ENCODE measurements around the gene USF1. TPM values are rescaled to one million over a fixed set of nuclear protein-coding genes. Genes with fewer than 3 reads are reported as not detected.
"Not testable (repeated sequence)": the region's sequence is repeated elsewhere in the genome, so short reads cannot be mapped to it uniquely, and the experiment has no call there.

Gene USF1
- polyA plus RNA-seq, 6 donors from 2014 or later, result 4.4 to 23.9 (median 9.7) TPM

DNA sequence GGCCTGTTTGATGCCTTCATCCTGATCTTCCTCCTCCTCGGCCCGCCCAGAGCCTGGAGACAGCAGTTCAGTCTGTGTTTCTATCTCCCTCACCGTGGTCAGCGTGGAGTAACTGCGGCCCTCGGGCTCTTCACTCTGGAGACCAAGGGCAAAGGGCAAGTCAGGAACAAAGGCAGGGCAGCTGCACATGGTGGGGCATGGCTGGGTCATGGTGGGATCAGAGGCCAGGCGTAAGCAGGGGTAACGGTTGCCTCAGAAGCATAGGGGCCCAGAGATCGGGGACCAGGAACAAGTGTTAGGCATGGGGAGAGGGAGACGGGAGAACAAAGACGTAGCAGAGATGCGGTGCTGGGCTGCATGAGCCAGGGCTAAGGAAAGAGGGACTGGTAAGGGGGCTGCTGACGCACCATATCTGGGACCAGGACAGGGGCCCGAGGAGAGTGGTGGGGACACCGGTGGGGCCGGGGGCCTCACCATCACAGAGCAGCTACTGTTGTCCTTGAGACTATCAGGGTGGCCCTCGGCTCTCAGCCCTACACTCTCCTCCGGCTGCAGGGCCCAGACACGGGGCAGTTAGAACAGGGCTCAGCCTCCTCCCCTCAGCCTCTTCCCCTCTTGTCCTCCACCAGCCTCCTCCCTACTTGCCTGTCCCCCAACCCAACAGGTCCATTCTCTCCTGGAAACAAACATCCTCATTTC is 27.1 kb upstream of the USF1 start:
- no peaks in the 10 kb centered on the region for H3K27me3 Mint-ChIP-seq
- ATAC-seq (ENCODE audit: low read depth in 2 of 2) (no peak), DNase-seq (no peak)
- H3K4me3 Mint-ChIP-seq, result peak overlapping the region in 1 of 8 donors; percentile 61
- peaks cover 30 to 38% (median 30%) of the 10 kb centered on the region in 3 donors for H3K4me1 Mint-ChIP-seq
- no peaks in the 10 kb centered on the region for H3K9me3 Mint-ChIP-seq
- peak overlapping the region in 2 of 6 donors; percentile 67 to 88 for H3K27ac Mint-ChIP-seq
- H3K36me3 Mint-ChIP-seq, result no peaks in the 10 kb centered on the region

DNA sequence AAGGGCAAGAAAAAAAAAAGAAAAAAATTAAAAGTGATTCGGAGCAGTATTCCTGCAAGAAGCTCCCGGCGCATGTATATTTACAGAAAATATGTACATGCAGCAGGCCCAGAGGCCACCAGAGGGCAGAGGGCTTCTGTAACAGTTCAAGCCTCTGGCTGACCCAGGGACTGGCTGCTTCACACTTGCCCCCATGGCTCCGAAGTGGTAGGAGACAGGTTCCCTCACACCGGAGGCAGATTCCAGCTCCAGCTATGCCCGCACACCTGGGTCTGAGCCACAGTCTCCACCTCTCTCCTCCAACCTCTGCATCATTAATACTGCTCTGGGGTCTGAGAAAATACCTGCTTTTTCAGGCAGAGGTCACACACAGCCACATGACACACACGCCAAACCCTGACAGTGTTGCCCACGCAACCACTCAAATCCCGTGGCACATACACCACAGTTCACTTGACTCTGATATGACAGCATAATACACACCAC is 26.2 kb upstream of the USF1 start:
- ATAC-seq (ENCODE audit: low read depth in 2 of 2) (no peak), DNase-seq (peak; percentile 53)
- Mint-ChIP-seq H3K4me1 (peaks cover 40 to 48% (median 40%) of the 10 kb centered on the region in 3 donors), H3K27ac (peak overlapping the region; percentile 4 to 93 (median 55)), H3K36me3 (peaks cover 0 to 9% of the 10 kb centered on the region in 2 donors), H3K9me3 (no peaks in the 10 kb centered on the region), H3K4me3 (peak overlapping the region in 1 of 8 donors; percentile 58), H3K27me3 (no peaks in the 10 kb centered on the region)

DNA sequence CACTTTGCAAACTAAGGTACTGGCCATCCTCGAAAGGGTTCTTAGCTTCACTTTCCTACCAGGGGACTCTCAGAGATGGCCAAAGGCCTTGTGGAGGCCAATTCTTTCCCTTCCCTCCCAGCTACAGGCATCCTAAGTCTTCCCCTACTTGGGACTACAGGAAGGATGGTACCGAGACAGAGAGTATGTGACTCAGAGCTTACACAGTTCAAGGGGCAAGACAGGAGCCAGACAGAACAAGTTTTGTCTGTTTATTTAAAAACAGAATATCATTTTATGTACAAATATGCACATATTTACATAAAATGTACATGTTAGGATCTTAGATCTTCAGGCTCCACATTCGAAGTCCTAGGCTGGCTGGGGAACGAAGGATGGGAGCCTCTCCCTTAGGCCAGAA is 25.0 kb upstream of the USF1 start:
- DNase-seq (no peak), ATAC-seq (ENCODE audit: low read depth in 2 of 2) (no peak)
- Mint-ChIP-seq H3K36me3 (peaks cover 0 to 13% of the 10 kb centered on the region in 2 donors), H3K9me3 (no peaks in the 10 kb centered on the region), H3K4me1 (peaks cover 48 to 54% (median 50%) of the 10 kb centered on the region in 3 donors), H3K27ac (peak overlapping the region; percentile 86 to 99 (median 98)), H3K27me3 (no peaks in the 10 kb centered on the region), H3K4me3 (peak overlapping the region in 3 of 8 donors; percentile 56 to 99 (median 58))

GRCh38 chr1:161069731-161070270 is 24.0 kb upstream of the USF1 start, which contains the start of gene ARHGAP30:
ARHGAP30 (minus strand) TSS chr1:161069891; CDS start chr1:161069624, 267 bp downstream.
- Mint-ChIP-seq H3K27me3 (no peaks in the 10 kb centered on the region), H3K4me3 (peak within 1 kb of the TSS; percentile 90 to 100 (median 99)), H3K9me3 (no peaks in the 10 kb centered on the region), H3K36me3 (peaks cover 0 to 13% of the 10 kb centered on the region in 2 donors), H3K27ac (peak within 1 kb of the TSS; percentile 93 to 99 (median 98)), H3K4me1 (peaks cover 48 to 57% (median 56%) of the 10 kb centered on the region in 3 donors)
- ATAC-seq (ENCODE audit: low read depth in 2 of 2) (peak; percentile 78 to 82), DNase-seq (peak; percentile 91)

DNA sequence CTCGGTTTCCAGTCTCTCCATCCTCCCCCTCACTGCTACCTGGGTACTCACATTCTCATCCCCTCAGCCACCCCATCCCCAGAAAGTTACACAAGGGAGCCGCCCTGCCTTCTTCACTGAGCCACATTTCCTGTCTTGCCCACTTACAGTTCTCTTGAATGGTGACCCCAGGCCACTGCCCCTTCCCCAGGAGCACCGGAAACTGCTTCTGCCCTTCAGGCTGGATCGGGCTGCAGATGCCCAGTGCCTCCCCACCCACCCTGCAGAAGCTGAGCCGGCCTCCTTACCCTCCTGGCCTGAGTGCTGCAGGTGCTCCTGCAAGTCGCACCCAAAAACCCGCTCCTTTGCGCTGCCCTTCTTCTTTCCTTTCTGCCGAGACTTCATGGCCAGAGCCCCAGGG is 23.5 kb upstream of the USF1 start:
- ATAC-seq (ENCODE audit: low read depth in 2 of 2), result no peak
- Mint-ChIP-seq H3K9me3 (no peaks in the 10 kb centered on the region), H3K4me3 (peak overlapping the region; percentile 90 to 100 (median 99)), H3K27ac (peak overlapping the region; percentile 93 to 99 (median 98)), H3K4me1 (peaks cover 54 to 63% (median 62%) of the 10 kb centered on the region in 3 donors), H3K27me3 (no peaks in the 10 kb centered on the region), H3K36me3 (peaks cover 0 to 14% of the 10 kb centered on the region in 2 donors)
- no peak for DNase-seq

GRCh38 chr1:161068306-161069234 is 22.8 kb upstream of the USF1 start:
- H3K4me3 Mint-ChIP-seq, result peak overlapping the region; percentile 90 to 100 (median 99)
- H3K36me3 Mint-ChIP-seq, result peaks cover 0 to 20% of the 10 kb centered on the region in 2 donors
- H3K4me1 Mint-ChIP-seq, result peaks cover 59 to 70% (median 69%) of the 10 kb centered on the region in 3 donors
- ATAC-seq (ENCODE audit: low read depth in 2 of 2) (peak; percentile 70 to 71), DNase-seq (peak; percentile 89)
- H3K27ac Mint-ChIP-seq, result peak overlapping the region; percentile 93 to 99 (median 98)
- no peaks in the 10 kb centered on the region for H3K9me3 Mint-ChIP-seq
- no peaks in the 10 kb centered on the region for H3K27me3 Mint-ChIP-seq

DNA sequence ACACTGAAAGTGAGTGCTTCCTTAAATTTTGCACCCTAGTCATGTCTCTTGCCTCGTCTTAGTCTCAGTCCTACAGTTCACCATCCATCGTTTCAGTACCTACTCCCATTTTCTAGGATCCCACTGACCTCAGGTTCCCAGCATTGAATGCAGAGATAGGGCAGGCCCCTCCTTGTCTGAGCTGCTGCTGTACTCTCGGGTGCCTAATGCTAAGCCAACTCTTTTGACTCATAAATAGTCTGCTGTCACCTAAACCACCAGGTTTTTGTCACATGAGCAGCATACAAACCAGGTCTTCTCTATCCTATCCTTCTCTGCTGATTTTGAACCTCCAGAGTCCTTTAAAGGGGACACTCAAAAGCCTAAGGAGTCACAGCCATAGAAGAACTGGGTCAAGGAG is 20.9 kb upstream of the USF1 start:
- Mint-ChIP-seq H3K4me3 (peak overlapping the region; percentile 86 to 100 (median 99)), H3K27ac (peak overlapping the region; percentile 37 to 99 (median 85)), H3K9me3 (no peaks in the 10 kb centered on the region), H3K36me3 (peaks cover 0 to 20% of the 10 kb centered on the region in 2 donors), H3K4me1 (peaks cover 57 to 79% (median 77%) of the 10 kb centered on the region in 3 donors), H3K27me3 (no peaks in the 10 kb centered on the region)
- no peak for DNase-seq
- ATAC-seq (ENCODE audit: low read depth in 2 of 2), result no peak

DNA sequence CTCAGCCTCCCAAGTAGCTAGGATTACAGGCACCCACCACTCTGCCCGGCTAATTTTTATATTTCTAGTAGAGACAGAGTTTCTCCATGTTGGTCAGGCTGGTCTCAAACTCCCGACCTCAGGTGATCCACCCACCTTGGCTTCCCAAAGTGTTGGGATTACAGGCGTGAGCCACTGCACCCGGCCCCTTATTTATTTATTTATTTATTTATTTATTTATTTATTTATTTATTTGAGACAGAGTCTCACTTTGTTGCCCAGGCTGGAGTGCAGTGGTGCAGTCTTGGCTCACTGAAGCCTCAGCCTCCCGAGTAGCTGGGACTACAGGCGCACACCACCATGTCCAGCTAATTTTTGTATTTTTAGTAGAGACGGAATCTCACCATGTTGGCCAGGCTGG is 19.9 kb upstream of the USF1 start:
- not testable (repeated sequence) for DNase-seq; H3K27me3 Mint-ChIP-seq; H3K9me3 Mint-ChIP-seq; ATAC-seq (ENCODE audit: low read depth in 2 of 2)
- Mint-ChIP-seq H3K4me3 (peak overlapping the region in 4 of 8 donors; percentile 15 to 47 (median 22)), H3K27ac (peak overlapping the region in 5 of 6 donors; percentile 57 to 93 (median 84)), H3K4me1 (peaks cover 53 to 83% (median 76%) of the 10 kb centered on the region in 3 donors), H3K36me3 (peaks cover 0 to 20% of the 10 kb centered on the region in 2 donors)

GRCh38 chr1:161063936-161064335 is 18.2 kb upstream of the USF1 start:
- Mint-ChIP-seq H3K36me3 (peaks cover 0 to 20% of the 10 kb centered on the region in 2 donors), H3K4me3 (peak overlapping the region in 5 of 8 donors; percentile 21 to 67 (median 57)), H3K27ac (peak overlapping the region in 5 of 6 donors; percentile 86 to 97 (median 94)), H3K4me1 (peaks cover 47 to 87% (median 74%) of the 10 kb centered on the region in 3 donors)
- not testable (repeated sequence) for H3K9me3 Mint-ChIP-seq; ATAC-seq (ENCODE audit: low read depth in 2 of 2); H3K27me3 Mint-ChIP-seq; DNase-seq

DNA sequence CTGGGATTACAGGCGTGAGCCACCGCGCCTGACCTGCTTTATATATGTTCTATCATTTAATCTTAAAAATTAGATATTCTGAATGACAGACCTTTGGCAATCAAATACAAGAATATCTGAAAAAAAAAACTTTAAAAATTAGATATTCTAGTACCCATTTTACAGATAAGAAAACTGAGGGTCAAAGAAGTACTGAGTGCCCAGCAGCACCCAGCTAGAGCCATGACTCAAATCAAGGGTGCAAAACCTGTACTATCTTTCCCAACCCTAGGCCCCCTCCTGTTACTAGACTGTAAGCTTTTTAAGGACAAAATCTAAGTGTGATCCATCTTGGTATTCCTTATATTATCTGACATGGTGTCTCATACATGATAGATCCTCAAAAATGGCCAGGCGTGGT is 15.6 kb upstream of the USF1 start:
- ATAC-seq (ENCODE audit: low read depth in 2 of 2), result no peak
- peaks cover 4 to 13% of the 10 kb centered on the region in 2 donors for H3K36me3 Mint-ChIP-seq

DNA sequence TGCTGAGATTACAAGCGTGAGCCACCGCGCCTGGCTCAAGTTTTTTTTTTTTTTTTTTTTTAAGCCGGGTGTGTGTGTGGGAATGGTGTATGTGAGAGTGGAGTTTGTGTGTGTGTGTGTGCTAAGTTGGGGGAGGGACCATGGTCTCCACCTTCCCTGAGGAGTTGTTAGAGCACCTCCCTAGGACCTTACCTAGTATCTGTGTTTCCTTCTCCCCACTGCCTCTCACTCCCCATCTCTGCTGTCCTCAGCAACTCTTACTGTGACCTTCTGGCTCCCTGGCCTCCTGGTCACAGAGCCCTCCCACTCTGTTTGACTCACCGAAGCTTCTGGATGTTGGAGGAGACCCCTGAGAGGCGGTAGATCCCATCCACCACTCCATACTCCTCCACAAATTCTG is 13.5 kb upstream of the USF1 start:
- H3K36me3 Mint-ChIP-seq, result peaks cover 5 to 18% of the 10 kb centered on the region in 2 donors
- ATAC-seq (ENCODE audit: low read depth in 2 of 2), result no peak
- H3K4me1 Mint-ChIP-seq, result peaks cover 24 to 62% (median 56%) of the 10 kb centered on the region in 3 donors
- H3K9me3 Mint-ChIP-seq, result no peaks in the 10 kb centered on the region
- no peaks in the 10 kb centered on the region for H3K27me3 Mint-ChIP-seq
- peak overlapping the region in 5 of 6 donors; percentile 58 to 88 (median 79) for H3K27ac Mint-ChIP-seq
- no peak for DNase-seq
- no peak overlapping the region for H3K4me3 Mint-ChIP-seq

More for the DNA sequence above, 15.6 kb upstream of the USF1 start:
- no peak for DNase-seq
- no peaks in the 10 kb centered on the region for H3K9me3 Mint-ChIP-seq
- peak overlapping the region in 2 of 6 donors; percentile 72 to 82 for H3K27ac Mint-ChIP-seq
- peak overlapping the region in 1 of 8 donors; percentile 35 for H3K4me3 Mint-ChIP-seq
- peaks cover 27 to 73% (median 59%) of the 10 kb centered on the region in 3 donors for H3K4me1 Mint-ChIP-seq
- H3K27me3 Mint-ChIP-seq, result no peaks in the 10 kb centered on the region

DNA sequence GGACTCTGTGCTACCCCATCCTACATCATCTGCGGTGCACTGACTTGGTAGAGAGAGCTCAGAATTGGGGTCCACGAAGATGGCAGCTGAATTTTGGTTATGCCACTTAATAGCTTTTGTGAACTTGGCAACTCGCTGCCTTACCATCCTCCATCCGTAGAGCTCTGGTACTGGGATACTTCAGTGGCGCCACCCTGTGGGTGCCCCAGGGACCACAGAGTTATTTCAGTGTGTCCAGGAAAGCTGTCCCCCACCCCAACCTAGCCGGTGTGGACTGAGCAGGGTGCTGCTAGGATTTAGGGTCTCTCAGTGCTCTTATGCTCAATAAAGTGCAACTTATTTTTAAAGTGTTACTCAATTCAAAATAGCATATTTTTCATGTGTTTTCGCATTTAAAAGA is 9.0 kb upstream of the USF1 start:
- Mint-ChIP-seq H3K4me3 (no peak overlapping the region), H3K27ac (peak overlapping the region in 1 of 6 donors; percentile 6), H3K27me3 (no peaks in the 10 kb centered on the region), H3K4me1 (peaks cover 27 to 34% (median 33%) of the 10 kb centered on the region in 3 donors), H3K9me3 (no peaks in the 10 kb centered on the region), H3K36me3 (peaks cover 10 to 33% of the 10 kb centered on the region in 2 donors)
- DNase-seq, result no peak
- no peak for ATAC-seq (ENCODE audit: low read depth in 2 of 2)

Data from naive B cell (primary cell).